IMR-90 (cell line): ENCODE measurements around the gene PAX2. TPM values are rescaled to one million over a fixed set of nuclear protein-coding genes. Genes with fewer than 3 reads are reported as not detected.

ENCODE experiments used
- ATAC-seq: fragments of 200-7000 bp; cut with Tn5 transposase; 2 replicates; pipeline ENCODE4 v1.9.1; 2020; ENCODE audit warnings: low read depth, mild to moderate bottlenecking, moderate library complexity
- BruUV-seq: library from RNA; stranded (reverse); fragments of 400-500 nt; replicated peaks from 2 replicates; lab custom pipeline; 2021; lab: Mats Ljungman, UMichigan
- CTCF ChIA-PET: fragments of 300-600 bp; formaldehyde crosslinking; extraction: SDS; loops from one replicate; lab custom pipeline; 2021; ENCODE audit warnings: antibody characterized with exemption; lab: Yijun Ruan, JAX
- POLR2A ChIA-PET: fragments of 300-600 bp; sonication (Branson Sonifier 250); formaldehyde crosslinking; loops from one replicate; lab custom pipeline; 2022; ENCODE audit warnings: antibody characterized with exemption; ENCODE audit not compliant: unreplicated experiment; lab: Charles Lee
- DNase-seq: peaks from one replicate; pipeline ENCODE4 v3.0.0; 2013
- H2AFZ ChIP-seq: replicated peaks from 2 replicates; pipeline ENCODE3; 2013; ENCODE audit warnings: low read length, mild to moderate bottlenecking; ENCODE audit not compliant: poor library complexity
- H2AK5ac ChIP-seq: 2 replicates; pipeline ENCODE4 v1.6.1; 2013; ENCODE audit warnings: low read depth, low read length, inconsistent platforms
- H2AK9ac ChIP-seq: replicated peaks from 2 replicates; pipeline ENCODE3; 2013; ENCODE audit warnings: mild to moderate bottlenecking, low read depth, low read length, moderate library complexity; ENCODE audit not compliant: poor library complexity
- H2BK120ac ChIP-seq: 2 replicates; pipeline ENCODE4 v1.6.1; 2013; ENCODE audit warnings: low read depth, low read length, inconsistent platforms
- H2BK15ac ChIP-seq: 3 replicates; pipeline ENCODE4 v1.6.1; 2013; ENCODE audit warnings: low read depth, low read length, inconsistent platforms
- H2BK20ac ChIP-seq: 2 replicates; pipeline ENCODE4 v1.6.1; 2013; ENCODE audit warnings: low read depth, mild to moderate bottlenecking, inconsistent platforms, low read length, moderate library complexity
- H2BK5ac ChIP-seq: 2 replicates; pipeline ENCODE4 v1.6.1; 2013; ENCODE audit warnings: mild to moderate bottlenecking, low read depth, low read length, inconsistent platforms; ENCODE audit not compliant: poor library complexity, severe bottlenecking
- H3K14ac ChIP-seq: replicated peaks from 2 replicates; pipeline ENCODE4 v1.6.1; 2013; ENCODE audit warnings: low read depth, low read length, inconsistent platforms
- H3K18ac ChIP-seq: 2 replicates; pipeline ENCODE4 v1.6.1; 2013; ENCODE audit warnings: low read depth, low read length, control low read depth
- H3K23ac ChIP-seq: 2 replicates; pipeline ENCODE4 v1.6.1; 2013; ENCODE audit warnings: low read depth, low read length, inconsistent platforms
- H3K27ac ChIP-seq: 2 replicates; pipeline ENCODE4 v1.5.1; 2013; ENCODE audit warnings: mild to moderate bottlenecking, control low read depth, low read length; ENCODE audit not compliant: insufficient read depth
- H3K27me3 ChIP-seq: 2 replicates; pipeline ENCODE4 v1.6.1; 2013; ENCODE audit warnings: low read length; ENCODE audit not compliant: control insufficient read depth, insufficient read depth
- H3K36me3 ChIP-seq: 2 replicates; pipeline ENCODE4 v1.6.1; 2013; ENCODE audit warnings: low read length, mixed read lengths; ENCODE audit not compliant: control insufficient read depth, insufficient read depth
- H3K4ac ChIP-seq: 2 replicates; pipeline ENCODE4 v1.6.1; 2013; ENCODE audit warnings: low read depth, low read length, inconsistent platforms
- H3K4me1 ChIP-seq: 2 replicates; pipeline ENCODE4 v1.6.1; 2013; ENCODE audit warnings: low read length, mixed read lengths; ENCODE audit not compliant: control insufficient read depth, insufficient read depth
- H3K4me2 ChIP-seq: 2 replicates; pipeline ENCODE4 v1.6.1; 2013; ENCODE audit warnings: low read depth, mild to moderate bottlenecking, control low read depth, low read length, moderate library complexity
- H3K4me3 ChIP-seq: 2 replicates; pipeline ENCODE4 v1.5.1; 2013; ENCODE audit warnings: low read depth, mild to moderate bottlenecking, control low read depth, low read length, moderate library complexity; ENCODE audit not compliant: insufficient read depth
- H3K56ac ChIP-seq: 2 replicates; pipeline ENCODE4 v1.6.1; 2013; ENCODE audit warnings: low read length, inconsistent platforms; ENCODE audit not compliant: insufficient read depth; ENCODE audit errors: extremely low read depth
- H3K79me1 ChIP-seq, 2 experiments: 2 replicates each; pipeline ENCODE4 v1.6.1; 2013; ENCODE audit warnings: low read length in 2 of 2, inconsistent platforms in 1 of 2, low read depth in 1 of 2
- H3K9ac ChIP-seq: 2 replicates; pipeline ENCODE4 v1.6.1; 2013; ENCODE audit warnings: low read depth, low read length, control low read depth
- H3K9me1 ChIP-seq: 2 replicates; pipeline ENCODE4 v1.6.1; 2013; ENCODE audit warnings: low read length, inconsistent platforms; ENCODE audit not compliant: insufficient read depth
- H3K9me3 ChIP-seq: 2 replicates; pipeline ENCODE4 v1.6.1; 2013; ENCODE audit warnings: low read length; ENCODE audit not compliant: control insufficient read depth, insufficient read depth
- H4K20me1 ChIP-seq: 2 replicates; pipeline ENCODE4 v1.6.1; 2013; ENCODE audit warnings: low read length, inconsistent platforms; ENCODE audit not compliant: insufficient read depth
- H4K5ac ChIP-seq: 2 replicates; pipeline ENCODE4 v1.6.1; 2013; ENCODE audit warnings: mild to moderate bottlenecking, low read depth, low read length, control low read depth
- H4K8ac ChIP-seq, 2 experiments: 2 replicates each; pipeline ENCODE4 v1.6.1; 2013; ENCODE audit warnings: low read depth in 2 of 2, low read length in 2 of 2, control low read depth in 1 of 2, inconsistent platforms in 1 of 2
- H4K91ac ChIP-seq: 2 replicates; pipeline ENCODE4 v1.6.1; 2013; ENCODE audit warnings: low read depth, low read length, inconsistent platforms; ENCODE audit not compliant: insufficient read depth
- BHLHE40 ChIP-seq: fragments of 150-350 bp; IDR thresholded peaks from 2 replicates; pipeline ENCODE4 v1.6.1; 2016; ENCODE audit warnings: mild to moderate bottlenecking, low read depth, low read length
- CEBPB ChIP-seq: IDR thresholded peaks from 2 replicates; pipeline ENCODE4 v1.6.1; 2012; ENCODE audit warnings: low read depth, low read length, improper control_type of control experiment
- CHD1 ChIP-seq: IDR thresholded peaks from 2 replicates; pipeline ENCODE4 v1.6.1; 2012; ENCODE audit warnings: low read depth, low read length, improper control_type of control experiment
- CTCF ChIP-seq: conservative IDR thresholded peaks from 2 replicates; pipeline ENCODE4 v1.5.1; 2012; ENCODE audit warnings: mild to moderate bottlenecking, low read depth, low read length, improper control_type of control experiment
- ELK1 ChIP-seq: fragments of 150-350 bp; IDR thresholded peaks from 2 replicates; pipeline ENCODE4 v1.6.1; 2016; ENCODE audit warnings: low read depth, mild to moderate bottlenecking, low read length, moderate library complexity, borderline replicate concordance
- FOS ChIP-seq: fragments of 150-350 bp; IDR thresholded peaks from 2 replicates; pipeline ENCODE4 v1.6.1; 2016; ENCODE audit warnings: low read depth, low read length
- MAFK ChIP-seq: IDR thresholded peaks from 2 replicates; pipeline ENCODE4 v1.6.1; 2012; ENCODE audit warnings: low read depth, low read length, improper control_type of control experiment
- MAZ ChIP-seq: IDR thresholded peaks from 2 replicates; pipeline ENCODE4 v1.6.1; 2012; ENCODE audit warnings: low read depth, mild to moderate bottlenecking, low read length, improper control_type of control experiment, moderate library complexity, borderline replicate concordance
- NFE2L2 ChIP-seq: fragments of 150-350 bp; IDR thresholded peaks from 2 replicates; pipeline ENCODE4 v1.6.1; 2016; ENCODE audit warnings: low read depth, mild to moderate bottlenecking, low read length
- POLR2A ChIP-seq: IDR thresholded peaks from 2 replicates; pipeline ENCODE4 v1.6.1; 2012; ENCODE audit warnings: mild to moderate bottlenecking, low read depth, low read length
- RAD21 ChIP-seq: IDR thresholded peaks from 2 replicates; pipeline ENCODE4 v1.6.1; 2012; ENCODE audit warnings: low read length, improper control_type of control experiment
- RCOR1 ChIP-seq: IDR thresholded peaks from 2 replicates; pipeline ENCODE4 v1.6.1; 2012; ENCODE audit warnings: mild to moderate bottlenecking, low read length, improper control_type of control experiment; ENCODE audit not compliant: insufficient replicate concordance
- RFX5 ChIP-seq: IDR thresholded peaks from 2 replicates; pipeline ENCODE4 v1.8.0; 2012; ENCODE audit warnings: low read depth, mild to moderate bottlenecking, low read length, moderate library complexity
- WGBS, 2 experiments: methylation state at CpG; one replicate each; pipeline versions ENCODE4 v1.1.5 to v1.1.7; 2013; ENCODE audit warnings: missing lambda C conversion rate in 2 of 2; ENCODE audit not compliant: insufficient read length in 1 of 2; ENCODE audit errors: extremely low coverage in 2 of 2; 5-methylcytosine and 5-hydroxymethylcytosine counted together
- dilution Hi-C: fragments of 300-500 bp; cut with HindIII; formaldehyde crosslinking; loops from one replicate; pipeline ENCODE4 v1.14.3; 2018; ENCODE audit warnings: low sequenced_read_pairs; ENCODE audit not compliant: unreplicated experiment
- in situ Hi-C: fragments of 300-500 bp; cut with MboI; formaldehyde crosslinking; loops from 3 replicates; pipeline ENCODE4 v1.14.3; 2019; ENCODE audit warnings: low sequenced_read_pairs, inconsistent platforms, mixed read lengths
- intact Hi-C: fragments of 100-400 bp; cut with micrococcal nuclease; formaldehyde crosslinking; loops from 2 replicates; pipeline ENCODE4 v1.10.0; 2022
- polyA plus RNA-seq, 3 experiments: library from polyadenylated mRNA; depleted of rRNA; stranded (reverse); fragments of >200 nt; gene quantifications; 2 replicates each; pipeline ENCODE4 v1.2.3, GENCODE V29; 2012; ENCODE audit warnings: low replicate concordance in 1 of 3
- total RNA-seq: library from RNA; depleted of rRNA; stranded (reverse); fragments of >200 nt; gene quantifications from 2 replicates; pipeline ENCODE4 v1.2.3, GENCODE V29; 2012

Gene PAX2
- total and polyA plus RNA-seq, 2 of the 4 experiments (the other 2 are of a cell fraction): not detected

- TF ChIP-seq FOS (no peak), BHLHE40 (no peak)
Observed at GRCh38 chr10:100827819-100828737, 82.7 kb downstream of the PAX2 start (continued).

- H3K4me1 ChIP-seq: peaks cover 4% of the 10 kb centered on the region; the same call in 1 of the 2 replicates
- H3K9me3 ChIP-seq: no peaks in the 10 kb centered on the region; the same call in 1 of the 2 replicates
- intact Hi-C loops (no loop called here), dilution Hi-C loops (no loop called here), in situ Hi-C loops (no loop called here)
- ChIA-PET POLR2A (interaction anchor here (0.6 kb wide), 1 partner anchor 85 kb away, joined by 3 read pairs; no protein-coding TSS in a partner anchor), CTCF (no interaction called here)
- peak overlapping the region; percentile 77 for H2AFZ ChIP-seq
- H3K18ac ChIP-seq: no peak overlapping the region
- H2AK5ac ChIP-seq: no peak overlapping the region
- 0% methylated on average over 2 of the region's 20 CpGs; no CpG with 5 or more reads in 1 of the 2 experiments for WGBS, 2 experiments
- no peak overlapping the region for H3K14ac ChIP-seq
- no TSS peak for BruUV-seq
- no peaks in the 10 kb centered on the region for H3K9me1 ChIP-seq
- DNase-seq (no peak), ATAC-seq (0 out of 2 replicates have a peak, but pooled peaks have one; percentile 28)
- H3K36me3 ChIP-seq: no peaks in the 10 kb centered on the region
- H3K23ac ChIP-seq: no peak overlapping the region
- no peaks in the 10 kb centered on the region for H3K79me1 ChIP-seq
- H3K9ac ChIP-seq: no peak overlapping the region
- peak overlapping the region; percentile 74; the same call in 1 of the 2 replicates for H3K4me2 ChIP-seq
- no peak overlapping the region for H2BK5ac ChIP-seq
- H4K20me1 ChIP-seq: no peaks in the 10 kb centered on the region
- no peak overlapping the region for H2BK120ac ChIP-seq
- no peak overlapping the region for H3K4me3 ChIP-seq
- H4K5ac ChIP-seq: no peak overlapping the region
- no peak overlapping the region for H2BK15ac ChIP-seq
- H3K4ac ChIP-seq: no peak overlapping the region
- H2AK9ac ChIP-seq: no peak overlapping the region
- peaks cover 97% of the 10 kb centered on the region for H3K27me3 ChIP-seq
- H3K27ac ChIP-seq: no peak overlapping the region
- H4K91ac ChIP-seq: no peak overlapping the region
- no peak overlapping the region for H3K56ac ChIP-seq
- no peak overlapping the region for H4K8ac ChIP-seq
- no peak overlapping the region for H2BK20ac ChIP-seq
- no peak for TF ChIP-seq MAZ
- TF ChIP-seq CTCF: no peak
- no peak for TF ChIP-seq CEBPB
- TF ChIP-seq MAFK: no peak
- no peak for TF ChIP-seq NFE2L2
- TF ChIP-seq RFX5: no peak
- no peak for TF ChIP-seq ELK1
- no peak for TF ChIP-seq FOS
- TF ChIP-seq RAD21: no peak
- TF ChIP-seq CHD1: no peak
- no peak for TF ChIP-seq POLR2A
- no peak for TF ChIP-seq RCOR1
Observed at GRCh38 chr10:100828738-100829096, 83.3 kb downstream of the PAX2 start.
